HCT116 (cell line): ENCODE measurements around the gene GAD1. TPM values are rescaled to one million over a fixed set of nuclear protein-coding genes. Genes with fewer than 3 reads are reported as not detected.

Experiments used
- ATAC-seq: fragments of 200-7000 bp; cut with Tn5 transposase; 2 replicates; pipeline ENCODE4 v1.9.1; 2020; ENCODE audit warnings: mild to moderate bottlenecking, moderate library complexity
- BruUV-seq: library from RNA; stranded (reverse); fragments of 400-500 nt; replicated peaks from 2 replicates; lab custom pipeline; 2021; lab: Mats Ljungman, UMichigan
- CTCF ChIA-PET: fragments of 300-600 bp; sonication (Branson Sonifier 250); formaldehyde crosslinking; loops from one replicate; lab custom pipeline; 2021; ENCODE audit warnings: antibody characterized with exemption; lab: Charles Lee
- POLR2A ChIA-PET: fragments of 300-600, 350-600 bp; sonication (Branson Sonifier 250); formaldehyde crosslinking; loops from one replicate; lab custom pipeline; 2021; ENCODE audit warnings: antibody characterized with exemption; lab: Charles Lee
- RAD21 ChIA-PET, 2 experiments: fragments of 300-600 bp; sonication (Branson Sonifier 250); formaldehyde crosslinking; loops; one replicate each; lab custom pipeline; 2023; ENCODE audit warnings: low total read pairs in 2 of 2; ENCODE audit not compliant: uncharacterized antibody in 2 of 2, unreplicated experiment in 2 of 2, low non-redundant PET in 1 of 2; lab: Charles Lee
- DNase-seq: peaks from one replicate; pipeline ENCODE4 v3.0.0-alpha.2; 2010; ENCODE audit warnings: low read depth, low spot score
- H2AFZ ChIP-seq: fragments of 200-600 bp; shearing (Covaris generic), sonication (generic); 2 replicates; pipeline ENCODE4 v1.6.1; 2017; ENCODE audit warnings: low read depth, mixed run types, mixed read lengths, antibody characterized with exemption, low read length; ENCODE audit not compliant: poor library complexity, severe bottlenecking
- H3K27ac ChIP-seq: 2 replicates; pipeline ENCODE4 v1.5.1; 2012; ENCODE audit warnings: low read depth, low read length
- H3K27me3 ChIP-seq: fragments of 200-600 bp; sonication (generic); 2 replicates; pipeline ENCODE4 v1.6.1; 2016; ENCODE audit warnings: mixed run types, low read length, mixed read lengths; ENCODE audit not compliant: insufficient read depth
- H3K36me3 ChIP-seq, 2 experiments: fragments of 200-500 bp in 1 of 2; fragments of 200-600 bp in 1 of 2; sonication (Bioruptor generic) in 1 of 2; sonication (generic) in 1 of 2; 2 replicates each; pipeline versions ENCODE4 v1.5.1 to v1.6.1; 2014 to 2016; ENCODE audit warnings: low read length in 2 of 2, inconsistent platforms in 1 of 2, mixed read lengths in 1 of 2, mixed run types in 1 of 2; ENCODE audit not compliant: insufficient read depth in 2 of 2, control insufficient read depth in 1 of 2
- H3K4me1 ChIP-seq, 2 experiments: fragments of 200-600 bp in 1 of 2; sonication (generic) in 1 of 2; 2 replicates each; pipeline versions ENCODE4 v1.5.1 to v1.6.1; 2012 to 2017; ENCODE audit warnings: low read length in 2 of 2, inconsistent platforms in 1 of 2, mild to moderate bottlenecking in 1 of 2, mixed read lengths in 1 of 2, mixed run types in 1 of 2, moderate library complexity in 1 of 2; ENCODE audit not compliant: insufficient read depth in 2 of 2, control insufficient read depth in 1 of 2
- H3K4me2 ChIP-seq: fragments of 200-600 bp; sonication (generic); 2 replicates; pipeline ENCODE4 v1.6.1; 2017; ENCODE audit warnings: mixed run types, low read length, mixed read lengths
- H3K4me3 ChIP-seq, 2 experiments: fragments of 200-600 bp in 1 of 2; sonication (generic) in 1 of 2; replicated peaks in 1 of 2; 2 replicates each; pipeline ENCODE4 v1.5.1; 2011 to 2016; ENCODE audit warnings: low read length in 2 of 2, control low read depth in 1 of 2, low read depth in 1 of 2, mild to moderate bottlenecking in 1 of 2, mixed read lengths in 1 of 2, mixed run types in 1 of 2
- H3K79me2 ChIP-seq: fragments of 200-600 bp; sonication (generic); 2 replicates; pipeline ENCODE4 v1.6.1; 2017; ENCODE audit warnings: mild to moderate bottlenecking, mixed run types, low read length, moderate library complexity, mixed read lengths; ENCODE audit not compliant: insufficient read depth
- H3K9ac ChIP-seq: fragments of 200-600 bp; sonication (generic); 2 replicates; pipeline ENCODE4 v1.6.1; 2016; ENCODE audit warnings: low read length, mixed read lengths
- H3K9me2 ChIP-seq: fragments of 200-600 bp; sonication (generic), shearing (Covaris generic); 2 replicates; pipeline ENCODE4 v1.6.1; 2017; ENCODE audit warnings: mixed run types, mild to moderate bottlenecking, moderate library complexity; ENCODE audit not compliant: insufficient read depth
- H3K9me3 ChIP-seq, 2 experiments: fragments of 200-500 bp in 1 of 2; fragments of 200-600 bp in 1 of 2; sonication (Bioruptor generic) in 1 of 2; sonication (generic) in 1 of 2; 2 replicates each; pipeline ENCODE4 v1.6.1; 2014 to 2017; ENCODE audit warnings: low read length in 2 of 2, mixed read lengths in 2 of 2, inconsistent platforms in 1 of 2, low read depth in 1 of 2, mild to moderate bottlenecking in 1 of 2, mixed run types in 1 of 2, moderate library complexity in 1 of 2; ENCODE audit not compliant: control insufficient read depth in 1 of 2, insufficient read depth in 1 of 2
- H4K20me1 ChIP-seq: fragments of 200-600 bp; sonication (generic), shearing (Covaris generic); 2 replicates; pipeline ENCODE4 v1.6.1; 2017; ENCODE audit warnings: mixed run types, mild to moderate bottlenecking, moderate library complexity; ENCODE audit not compliant: insufficient read depth
- ATF3 ChIP-seq: IDR thresholded peaks from 2 replicates; pipeline ENCODE4 v1.6.1; 2012
- CBX3 ChIP-seq: IDR thresholded peaks from 2 replicates; pipeline ENCODE4 v1.6.1; 2012; ENCODE audit warnings: low read depth
- CEBPB ChIP-seq: IDR thresholded peaks from 2 replicates; pipeline ENCODE4 v1.6.1; 2012; ENCODE audit warnings: low read depth
- ELF1 ChIP-seq: IDR thresholded peaks from 2 replicates; pipeline ENCODE4 v1.6.1; 2012; ENCODE audit warnings: low read depth, borderline replicate concordance
- FOSL1 ChIP-seq: IDR thresholded peaks from 2 replicates; pipeline ENCODE4 v1.6.1; 2012; ENCODE audit warnings: low read depth
- POLR2A ChIP-seq: IDR thresholded peaks from 2 replicates; pipeline ENCODE4 v1.7.0; 2011; ENCODE audit warnings: borderline replicate concordance; ENCODE audit not compliant: insufficient read depth, insufficient read length; ENCODE audit errors: extremely low read depth
- SP1 ChIP-seq: IDR thresholded peaks from 2 replicates; pipeline ENCODE4 v1.6.1; 2012; ENCODE audit warnings: low read depth
- TCF7L2 ChIP-seq: IDR thresholded peaks from 2 replicates; pipeline ENCODE4 v1.7.0; 2011; ENCODE audit warnings: borderline replicate concordance, inconsistent platforms; ENCODE audit not compliant: insufficient read depth, insufficient read length; ENCODE audit errors: extremely low read depth
- intact Hi-C: fragments of 100-400 bp; cut with micrococcal nuclease; formaldehyde crosslinking; loops from 2 replicates; pipeline ENCODE4 v1.10.0; 2022
- total RNA-seq: library from RNA; stranded (reverse); gene quantifications from one replicate; pipeline ENCODE4 v1.2.1, GENCODE V29; 2021; ENCODE audit not compliant: unreplicated experiment
- TF ChIP-seq, protein P1 (sequence below): IDR thresholded peaks from 2 replicates; pipeline ENCODE4 v1.6.1; 2012; ENCODE audit warnings: low read depth

The GAD1 gene
- total RNA-seq, 1 experiment from 2014 or later = 11.0 TPM

GRCh38 chr2:170818036-170818751, 1.5 kb downstream of the GAD1 start:
- H3K9ac ChIP-seq = no peak overlapping the region
- H3K9me3 ChIP-seq = no peaks in the 10 kb centered on the region
- peaks cover 3 to 27% of the 10 kb centered on the region in 2 experiments; a peak in 3 of 4 replicates for H3K4me1 ChIP-seq
- H4K20me1 ChIP-seq = no peaks in the 10 kb centered on the region
- H3K4me2 ChIP-seq = peak overlapping the region; percentile 97
- RAD21 ChIA-PET = no interaction called here
- no peaks in the 10 kb centered on the region for H3K9me2 ChIP-seq
- no TSS peak for BruUV-seq
- intact Hi-C loops = loop anchor here (5.0 kb wide), 1 partner anchor 456 kb away; no protein-coding TSS in a partner anchor
- ATAC-seq (no peak), DNase-seq (no peak)
- no peak for TF ChIP-seq ATF3
- POLR2A ChIA-PET = no interaction called here
- CTCF ChIA-PET = no interaction called here
- no peak overlapping the region for H3K27ac ChIP-seq
- H3K4me3 ChIP-seq = peak overlapping the region; percentile 53 to 67
- H3K36me3 ChIP-seq = no peaks in the 10 kb centered on the region
- no peaks in the 10 kb centered on the region for H3K79me2 ChIP-seq
- H2AFZ ChIP-seq = no peak overlapping the region
- no peaks in the 10 kb centered on the region for H3K27me3 ChIP-seq

DNA sequence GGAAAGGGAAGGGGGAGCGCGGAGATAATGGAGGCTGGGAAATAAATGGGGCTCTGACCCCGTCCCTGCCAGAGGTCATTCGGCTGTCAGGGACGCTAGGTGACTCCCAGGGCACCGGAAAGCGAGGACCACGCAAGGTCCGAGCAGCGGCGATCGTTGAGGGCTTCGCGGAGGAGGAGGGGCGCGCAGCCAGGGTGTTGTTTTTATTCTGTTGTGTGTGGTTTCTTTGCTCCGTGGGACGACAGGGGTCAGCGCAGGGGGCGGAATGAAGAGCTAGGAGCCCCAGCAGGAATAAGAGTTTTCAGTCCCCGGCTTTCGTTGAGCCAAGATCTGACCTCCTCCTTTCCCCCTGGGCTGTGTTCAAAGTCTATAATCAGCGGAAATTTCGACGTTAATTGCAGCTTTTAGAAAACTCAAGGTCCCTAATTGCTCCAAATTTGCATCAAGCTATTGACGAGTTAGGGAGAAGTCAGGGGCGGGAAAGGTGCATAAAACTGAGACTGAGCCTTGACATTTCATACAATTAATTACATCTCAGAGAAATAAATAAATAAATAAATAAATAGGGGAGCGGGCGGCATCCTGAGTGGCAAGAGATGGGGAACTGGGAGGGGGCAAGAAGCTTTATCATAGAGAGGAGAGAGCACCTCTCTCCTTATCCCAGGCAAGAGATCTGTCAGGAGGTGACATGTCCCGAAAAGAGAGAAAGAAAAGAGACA, 2.2 kb downstream of the GAD1 start:
- Histone ChIP-seq H2AFZ (no peak overlapping the region), H3K4me1 (peaks cover 3 to 27% of the 10 kb centered on the region in 2 experiments; a peak in 3 of 4 replicates), H3K79me2 (no peaks in the 10 kb centered on the region), H3K9me2 (no peaks in the 10 kb centered on the region), H3K27ac (no peak overlapping the region), H3K4me2 (no peak overlapping the region), H3K36me3 (no peaks in the 10 kb centered on the region), H4K20me1 (no peaks in the 10 kb centered on the region), H3K9ac (no peak overlapping the region), H3K4me3 (no peak overlapping the region), H3K27me3 (no peaks in the 10 kb centered on the region), H3K9me3 (no peaks in the 10 kb centered on the region)
- TF ChIP-seq CBX3 (no peak), TCF7L2 (no peak), POLR2A (no peak), ELF1 (no peak), SP1 (no peak), FOSL1 (no peak), CEBPB (no peak)
- TF ChIP-seq, protein P1, sequence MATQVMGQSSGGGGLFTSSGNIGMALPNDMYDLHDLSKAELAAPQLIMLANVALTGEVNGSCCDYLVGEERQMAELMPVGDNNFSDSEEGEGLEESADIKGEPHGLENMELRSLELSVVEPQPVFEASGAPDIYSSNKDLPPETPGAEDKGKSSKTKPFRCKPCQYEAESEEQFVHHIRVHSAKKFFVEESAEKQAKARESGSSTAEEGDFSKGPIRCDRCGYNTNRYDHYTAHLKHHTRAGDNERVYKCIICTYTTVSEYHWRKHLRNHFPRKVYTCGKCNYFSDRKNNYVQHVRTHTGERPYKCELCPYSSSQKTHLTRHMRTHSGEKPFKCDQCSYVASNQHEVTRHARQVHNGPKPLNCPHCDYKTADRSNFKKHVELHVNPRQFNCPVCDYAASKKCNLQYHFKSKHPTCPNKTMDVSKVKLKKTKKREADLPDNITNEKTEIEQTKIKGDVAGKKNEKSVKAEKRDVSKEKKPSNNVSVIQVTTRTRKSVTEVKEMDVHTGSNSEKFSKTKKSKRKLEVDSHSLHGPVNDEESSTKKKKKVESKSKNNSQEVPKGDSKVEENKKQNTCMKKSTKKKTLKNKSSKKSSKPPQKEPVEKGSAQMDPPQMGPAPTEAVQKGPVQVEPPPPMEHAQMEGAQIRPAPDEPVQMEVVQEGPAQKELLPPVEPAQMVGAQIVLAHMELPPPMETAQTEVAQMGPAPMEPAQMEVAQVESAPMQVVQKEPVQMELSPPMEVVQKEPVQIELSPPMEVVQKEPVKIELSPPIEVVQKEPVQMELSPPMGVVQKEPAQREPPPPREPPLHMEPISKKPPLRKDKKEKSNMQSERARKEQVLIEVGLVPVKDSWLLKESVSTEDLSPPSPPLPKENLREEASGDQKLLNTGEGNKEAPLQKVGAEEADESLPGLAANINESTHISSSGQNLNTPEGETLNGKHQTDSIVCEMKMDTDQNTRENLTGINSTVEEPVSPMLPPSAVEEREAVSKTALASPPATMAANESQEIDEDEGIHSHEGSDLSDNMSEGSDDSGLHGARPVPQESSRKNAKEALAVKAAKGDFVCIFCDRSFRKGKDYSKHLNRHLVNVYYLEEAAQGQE = no peak
- TSS peak; percentile 27 for BruUV-seq
- ATAC-seq (no peak), DNase-seq (no peak)
- ChIA-PET POLR2A (no interaction called here), RAD21 (no interaction called here), CTCF (no interaction called here)
- intact Hi-C loops = loop anchor here (5.0 kb wide), 1 partner anchor 457 kb away; no protein-coding TSS in a partner anchor
